ENCODE results near the gene DLG2. TPM values are rescaled to one million over a fixed set of nuclear protein-coding genes. Genes with fewer than 3 reads are reported as not detected.

Gene DLG2
- total RNA-seq, 4 donors from 2014 or later: 2.9 to 30.2 (median 22.6) TPM

- Histone ChIP-seq H3K4me3 (no peak overlapping the region), H3K9me3 (no peaks in the 10 kb centered on the region), H3K4me1 (no peaks in the 10 kb centered on the region), H3K27me3 (peaks cover 0 to 3% of the 10 kb centered on the region in 2 donors), H3K36me3 (no peaks in the 10 kb centered on the region), H3K27ac (no peak overlapping the region)
- no peak for DNase-seq
- intact Hi-C loops (cut with DNase I; ENCODE audit: low total_unique reads): loop anchor here (10.0 kb wide), 1 partner anchor 508 kb away; no protein-coding TSS in a partner anchor
- TF ChIP-seq CTCF (IDR thresholded peaks at IDR 0.05) (no peak), POLR2A (IDR thresholded peaks at IDR 0.05) (no peak)
These were observed 1813.8 kb downstream of the DLG2 start for GRCh38 chr11:83813296-83813695.

GRCh38 chr11:83809274-83809673 is 1817.9 kb downstream of the DLG2 start:
- Histone ChIP-seq H3K4me3 (no peak overlapping the region), H3K4me1 (no peaks in the 10 kb centered on the region), H3K27me3 (peaks cover 0 to 3% of the 10 kb centered on the region in 2 donors), H3K9me3 (no peaks in the 10 kb centered on the region), H3K27ac (no peak overlapping the region), H3K36me3 (no peaks in the 10 kb centered on the region)
- no peak for DNase-seq
- TF ChIP-seq POLR2A (IDR thresholded peaks at IDR 0.05): no peak
- TF ChIP-seq CTCF (IDR thresholded peaks at IDR 0.05): no peak
- intact Hi-C loops (cut with DNase I; ENCODE audit: low total_unique reads): no loop called here

GRCh38 chr11:83801799-83802198 is 1825.3 kb downstream of the DLG2 start:
- no peak for DNase-seq
- H3K4me1 ChIP-seq: no peaks in the 10 kb centered on the region
- H3K27ac ChIP-seq: no peak overlapping the region
- H3K9me3 ChIP-seq: no peaks in the 10 kb centered on the region
- H3K27me3 ChIP-seq: no peaks in the 10 kb centered on the region
- H3K4me3 ChIP-seq: no peak overlapping the region
- intact Hi-C loops (cut with DNase I; ENCODE audit: low total_unique reads): no loop called here
- no peaks in the 10 kb centered on the region for H3K36me3 ChIP-seq
- TF ChIP-seq POLR2A (IDR thresholded peaks at IDR 0.05) (no peak), CTCF (IDR thresholded peaks at IDR 0.05) (no peak)

- H3K27ac ChIP-seq: no peak overlapping the region
- H3K4me3 ChIP-seq: no peak overlapping the region
- no peaks in the 10 kb centered on the region for H3K36me3 ChIP-seq
- intact Hi-C loops (cut with DNase I; ENCODE audit: low total_unique reads): no loop called here
- DNase-seq: no peak
- no peaks in the 10 kb centered on the region for H3K27me3 ChIP-seq
- H3K4me1 ChIP-seq: no peaks in the 10 kb centered on the region
- TF ChIP-seq CTCF (IDR thresholded peaks at IDR 0.05): no peak
- TF ChIP-seq POLR2A (IDR thresholded peaks at IDR 0.05): no peak
- H3K9me3 ChIP-seq: no peaks in the 10 kb centered on the region
These were observed 1833.8 kb downstream of the DLG2 start for GRCh38 chr11:83793310-83793709.

GRCh38 chr11:83791557-83791956 is 1835.6 kb downstream of the DLG2 start:
- TF ChIP-seq POLR2A (IDR thresholded peaks at IDR 0.05): no peak
- TF ChIP-seq CTCF (IDR thresholded peaks at IDR 0.05): no peak

More at GRCh38 chr11:83791557-83791956, 1835.6 kb downstream of the DLG2 start:
- intact Hi-C loops (cut with DNase I; ENCODE audit: low total_unique reads): no loop called here
- Histone ChIP-seq H3K9me3 (no peaks in the 10 kb centered on the region), H3K4me1 (no peaks in the 10 kb centered on the region), H3K27ac (no peak overlapping the region), H3K27me3 (no peaks in the 10 kb centered on the region), H3K36me3 (no peaks in the 10 kb centered on the region), H3K4me3 (no peak overlapping the region)
- DNase-seq: no peak

Measured in uterus (tissue), 4 donors.